ENCODE measurements around the gene JAZF1. TPM values are rescaled to one million over a fixed set of nuclear protein-coding genes. Genes with fewer than 3 reads are reported as not detected.
A peak's percentile ranks its signal among the peaks of the same experiment; 100 is the strongest.
"Not testable (repeated sequence)": the region's sequence is repeated elsewhere in the genome, so short reads cannot be mapped to it uniquely, and the experiment has no call there.

JAZF1 gene
- total RNA-seq, 1 donor from 2014 or later: 2.8 TPM

GRCh38 chr7:27876756-27877155, 303.8 kb downstream of the JAZF1 start:
- no peak for DNase-seq (ENCODE audit: low read depth in 2 of 2)

DNA sequence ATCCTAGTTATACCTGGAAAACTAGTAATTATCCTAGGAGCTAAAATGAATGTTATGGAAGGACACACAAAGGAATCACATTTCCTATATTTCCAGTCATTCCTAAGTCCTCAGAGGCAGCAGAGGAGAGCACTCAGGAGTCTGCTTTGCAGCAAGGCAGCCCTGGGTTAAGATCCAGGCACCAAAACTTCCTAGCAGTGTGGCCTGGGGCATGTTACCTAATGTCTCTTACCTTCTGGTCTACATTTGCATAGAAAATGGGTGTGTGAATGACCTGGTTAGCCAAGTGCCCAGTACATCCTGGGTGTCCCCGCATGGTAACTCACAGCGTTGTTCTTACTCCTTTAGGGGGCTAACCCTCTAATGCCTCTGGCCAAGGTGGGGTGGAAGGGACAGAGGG, 304.8 kb downstream of the JAZF1 start:
- no peak for DNase-seq (ENCODE audit: low read depth in 2 of 2)

- no peak for DNase-seq (ENCODE audit: low read depth in 2 of 2)
Measured at GRCh38 chr7:27875061-27875460, 305.5 kb downstream of the JAZF1 start.

- DNase-seq (ENCODE audit: low read depth in 2 of 2): peak; percentile 27 to 87
Measured at GRCh38 chr7:27873981-27874957, 306.3 kb downstream of the JAZF1 start.

DNA sequence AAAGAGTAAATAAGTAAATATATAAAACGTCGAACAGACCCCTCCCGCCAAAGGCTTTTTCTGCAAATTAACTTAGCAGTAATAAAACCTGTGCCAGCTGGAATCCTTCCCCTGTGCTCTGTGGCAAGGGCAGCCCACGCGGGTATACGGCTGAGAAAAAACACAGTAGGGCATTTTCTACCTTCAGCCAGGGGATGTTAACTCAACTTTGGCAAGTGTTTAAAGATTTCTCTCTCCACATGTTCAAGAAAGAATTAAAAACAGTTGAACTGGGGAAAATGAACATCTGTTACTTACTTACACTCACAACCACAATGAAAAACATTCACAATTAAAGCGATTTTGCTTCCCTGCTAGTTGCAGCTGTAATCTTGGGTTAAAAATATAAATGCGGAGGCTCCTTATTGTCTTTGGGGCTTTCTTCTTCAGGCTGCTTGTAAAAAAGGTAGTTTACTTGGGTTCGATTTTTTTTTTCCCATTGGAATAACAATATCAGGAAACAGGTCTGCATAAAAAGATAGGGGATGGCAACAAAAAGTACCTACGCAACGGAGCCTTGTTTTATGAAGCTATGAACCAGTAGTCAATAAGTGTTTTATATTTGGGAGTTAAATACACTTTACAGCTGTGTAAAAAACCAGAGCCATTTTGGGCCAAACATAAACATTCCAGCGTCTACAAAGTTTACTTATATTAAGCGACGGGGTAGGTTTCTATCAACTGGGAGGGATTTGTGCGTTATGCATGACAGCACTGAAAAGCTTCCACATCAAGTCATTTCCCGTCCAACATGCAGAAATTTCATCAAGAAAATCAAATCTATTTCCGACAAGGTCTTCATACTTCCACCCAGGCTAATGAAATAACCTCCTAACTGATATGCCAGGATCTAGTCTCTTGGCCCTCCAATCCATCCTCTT, 308.0 kb downstream of the JAZF1 start:
- DNase-seq (ENCODE audit: low read depth in 2 of 2): peak in 1 of 2 donors; percentile 56

- no peak for DNase-seq (ENCODE audit: low read depth in 2 of 2)
Measured at GRCh38 chr7:27871866-27872265, 308.7 kb downstream of the JAZF1 start.

GRCh38 chr7:27871086-27871485, 309.5 kb downstream of the JAZF1 start:
- no peak for DNase-seq (ENCODE audit: low read depth in 2 of 2)

DNA sequence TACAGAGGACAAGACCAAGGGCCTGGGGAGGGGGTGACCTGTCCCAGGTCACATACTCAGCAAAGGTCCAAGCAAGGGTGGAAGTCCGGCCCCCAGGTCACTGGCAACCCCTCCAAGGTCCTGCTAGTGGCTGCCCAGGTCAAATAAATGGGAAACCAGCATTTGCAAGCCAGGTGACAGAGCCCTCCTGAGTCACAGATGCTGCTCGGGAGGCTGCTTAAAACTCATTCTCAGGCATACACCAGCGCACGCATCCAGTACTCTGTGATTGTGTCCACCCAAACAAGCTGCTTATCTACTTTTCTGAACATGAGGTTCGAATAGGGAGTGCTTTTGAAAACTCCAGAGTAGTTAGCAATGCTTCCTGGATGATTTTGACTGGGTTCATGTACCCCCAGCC, 310.0 kb downstream of the JAZF1 start:
- no peak for DNase-seq (ENCODE audit: low read depth in 2 of 2)

GRCh38 chr7:27869056-27869455, 311.5 kb downstream of the JAZF1 start:
- no peak for DNase-seq (ENCODE audit: low read depth in 2 of 2)

DNA sequence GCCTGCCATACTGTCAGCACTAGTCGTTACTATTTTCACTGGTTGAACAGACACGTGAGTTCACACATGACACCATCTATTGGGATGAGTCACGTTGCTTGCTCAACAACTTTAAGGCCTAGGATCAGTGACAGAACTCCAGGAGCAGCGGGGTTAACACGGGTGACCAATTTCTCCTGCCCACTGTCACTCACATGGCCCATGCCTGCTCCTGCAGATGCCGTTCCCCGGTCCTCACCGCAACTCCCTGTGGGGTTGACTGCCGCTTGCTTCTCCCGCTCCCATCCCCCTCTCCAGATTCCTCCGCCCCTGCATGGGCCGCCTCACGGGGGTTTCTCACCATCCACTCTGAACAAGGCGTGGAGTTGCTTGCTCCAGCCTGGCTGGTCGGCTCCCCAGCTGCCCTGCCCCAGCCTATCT, 312.5 kb downstream of the JAZF1 start:
- DNase-seq (ENCODE audit: low read depth in 2 of 2): no peak

GRCh38 chr7:27866828-27867672, 313.5 kb downstream of the JAZF1 start:
- DNase-seq (ENCODE audit: low read depth in 2 of 2): no peak

DNA sequence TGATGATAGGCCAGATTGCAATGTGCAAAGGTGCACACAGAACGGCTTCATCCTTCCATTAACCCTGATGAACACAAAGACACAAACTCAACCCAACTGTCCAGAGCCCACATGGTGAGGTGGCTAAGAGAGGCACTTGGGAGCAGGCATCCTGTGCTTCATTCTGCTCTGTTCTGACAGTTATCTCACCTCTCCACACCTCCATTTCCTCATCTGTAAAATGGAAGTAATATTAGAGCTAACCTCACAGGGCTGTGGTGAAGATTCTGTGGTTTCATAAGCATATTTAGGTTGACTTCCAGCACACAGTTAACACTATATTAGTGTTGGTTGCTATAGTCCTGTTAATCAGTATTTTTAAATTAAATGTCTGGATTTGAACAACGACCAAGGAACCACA, 314.3 kb downstream of the JAZF1 start:
- DNase-seq (ENCODE audit: low read depth in 2 of 2): no peak

DNA sequence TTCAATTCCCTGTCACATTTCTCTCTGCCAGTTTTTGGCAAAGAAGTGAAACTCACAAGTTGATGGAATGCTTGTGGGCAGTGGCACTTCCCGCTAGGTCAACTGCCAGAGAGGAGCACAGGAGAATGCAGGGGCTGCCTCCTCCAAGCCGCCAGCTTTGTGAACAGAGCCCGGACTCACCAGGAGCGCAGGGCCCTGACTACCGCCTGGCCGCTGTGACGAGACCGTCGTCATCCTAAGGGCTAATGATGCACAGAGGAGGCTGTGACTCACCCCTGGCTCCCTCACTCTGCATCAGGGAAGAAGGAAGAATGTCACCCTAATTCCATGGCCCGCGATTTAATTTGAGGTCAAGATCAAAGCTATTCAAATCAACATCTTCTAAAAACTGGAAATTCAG, 316.7 kb downstream of the JAZF1 start:
- DNase-seq (ENCODE audit: low read depth in 2 of 2): no peak

GRCh38 chr7:27861747-27862146, 318.8 kb downstream of the JAZF1 start:
- DNase-seq (ENCODE audit: low read depth in 2 of 2): no peak

DNA sequence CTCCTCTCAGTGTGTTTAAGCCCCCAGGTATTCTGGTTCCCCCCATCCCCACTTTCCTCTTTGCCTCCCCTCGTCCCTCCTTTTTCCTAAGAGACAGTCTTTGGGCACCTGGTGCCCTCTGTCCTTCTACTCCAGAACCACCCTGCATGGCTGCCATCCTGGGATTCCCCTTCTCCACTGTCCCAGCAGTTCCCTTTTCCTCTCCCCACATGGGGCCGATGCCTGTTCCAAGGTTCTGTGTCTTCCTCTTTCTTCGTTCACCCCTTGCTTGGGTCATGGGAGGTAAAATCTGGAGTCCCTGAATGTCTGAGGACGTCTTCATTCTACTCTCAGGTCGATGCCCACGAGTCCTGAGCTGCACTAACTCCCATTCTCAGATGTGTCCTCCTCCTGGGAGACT, 319.8 kb downstream of the JAZF1 start:
- no peak for DNase-seq (ENCODE audit: low read depth in 2 of 2)

- not testable (repeated sequence) for DNase-seq (ENCODE audit: low read depth in 2 of 2)
Measured at GRCh38 chr7:27856703-27857485, 323.7 kb downstream of the JAZF1 start.

- no peak for DNase-seq (ENCODE audit: low read depth in 2 of 2)
Measured at GRCh38 chr7:27850531-27850930, 330.1 kb downstream of the JAZF1 start.

- DNase-seq (ENCODE audit: low read depth in 2 of 2): no peak
Measured at GRCh38 chr7:27846388-27846787, 334.2 kb downstream of the JAZF1 start.

GRCh38 chr7:27843584-27844305, 336.9 kb downstream of the JAZF1 start:
- no peak for DNase-seq (ENCODE audit: low read depth in 2 of 2)

DNA sequence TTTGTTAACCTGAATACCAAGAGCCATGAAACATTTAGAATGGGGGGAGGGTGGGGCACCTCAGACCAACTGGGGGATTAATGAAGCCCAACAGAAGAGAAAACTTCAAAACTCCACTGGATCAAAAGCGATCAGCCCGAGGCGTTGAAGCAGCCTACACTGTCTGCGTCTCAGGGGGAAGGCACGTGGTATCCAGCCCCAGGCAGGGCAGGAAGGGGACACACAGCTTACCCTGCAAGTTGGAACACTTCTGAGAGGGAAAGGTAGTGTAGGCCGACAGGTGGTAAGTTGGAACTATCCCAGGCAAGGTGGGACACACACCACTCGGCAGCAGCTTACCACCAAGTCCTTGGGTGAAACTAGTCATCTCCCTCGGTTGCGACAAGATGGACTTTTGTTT, 337.7 kb downstream of the JAZF1 start:
- no peak for DNase-seq (ENCODE audit: low read depth in 2 of 2)
